Activated effector memory CD4-positive, alpha-beta T cell treated with Interleukin-2 at 50 U/mL for 16 hours (primary cell): ENCODE data around the gene HOXC10.

Source experiments
- DNase-seq: peaks from one replicate; pipeline ENCODE4 v3.0.0-alpha.2; 2020

HOXC10 gene

DNA sequence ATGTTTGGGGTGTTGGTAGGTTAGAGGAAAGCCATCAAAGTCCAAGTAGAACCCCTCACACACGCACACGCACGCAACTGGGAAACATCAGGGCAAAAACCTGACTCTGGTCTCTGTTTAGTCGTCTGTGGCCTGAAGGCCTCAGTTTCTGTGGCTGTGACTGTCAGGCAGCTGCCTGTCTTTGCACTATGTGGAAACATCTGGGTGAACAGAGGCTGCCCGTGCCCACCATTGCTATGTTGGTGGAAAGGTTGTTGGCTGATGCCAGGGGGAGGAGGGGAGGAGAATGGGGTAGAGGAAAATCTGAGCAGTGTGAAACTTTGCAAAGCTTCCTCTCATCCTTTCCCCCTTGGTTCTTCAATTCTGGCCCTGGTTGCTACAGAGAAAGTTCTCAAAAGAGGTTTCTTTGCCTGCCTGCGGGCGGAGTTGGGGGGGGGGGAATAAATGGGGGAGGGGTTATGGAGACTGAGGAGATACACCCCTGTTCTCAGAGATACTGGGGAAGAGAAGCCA lies 7.5 kb downstream of the HOXC10 start:
- DNase-seq, result no peak

DNA sequence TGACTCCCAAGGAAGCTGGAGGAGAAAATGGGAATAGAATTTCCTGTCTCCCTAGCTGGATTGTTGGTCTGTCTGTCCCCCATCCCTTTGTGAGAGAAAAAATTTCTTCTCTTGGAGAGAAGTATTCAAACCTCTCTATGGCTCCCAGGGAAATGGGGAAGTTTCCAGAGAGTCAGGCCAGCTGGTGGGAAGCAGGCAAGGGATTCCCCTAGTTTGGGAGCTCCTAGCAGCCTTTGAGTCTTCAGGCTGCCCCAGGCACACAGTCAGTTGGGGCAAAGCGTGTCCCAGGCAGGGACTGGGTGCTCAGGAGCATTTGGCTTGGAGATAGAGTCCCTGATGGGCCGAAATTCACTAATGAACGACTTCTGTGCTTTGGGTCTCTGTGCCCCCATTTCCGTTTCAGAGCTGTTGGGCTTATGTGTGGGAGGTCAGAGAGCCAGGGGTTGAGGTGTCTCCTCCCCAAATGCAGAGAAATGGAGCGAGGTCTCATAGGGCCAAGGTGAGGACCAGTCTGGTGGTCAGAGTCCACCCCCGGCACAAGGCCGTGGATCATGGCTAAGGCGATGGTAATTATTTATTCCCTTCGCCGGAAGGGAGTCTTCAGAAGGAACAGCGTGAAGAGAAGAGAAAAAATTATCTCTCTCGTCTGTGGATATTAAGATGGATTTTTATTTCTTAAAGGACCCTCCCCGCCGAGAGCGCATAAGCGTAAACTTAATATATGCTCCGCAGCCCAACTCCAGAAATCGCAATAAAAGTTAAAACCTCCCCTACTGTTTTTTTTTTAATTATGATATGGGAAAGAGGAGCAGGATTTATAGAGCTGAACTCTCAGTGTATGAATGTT lies 8.4 kb downstream of the HOXC10 start:
- DNase-seq, result no peak

DNA sequence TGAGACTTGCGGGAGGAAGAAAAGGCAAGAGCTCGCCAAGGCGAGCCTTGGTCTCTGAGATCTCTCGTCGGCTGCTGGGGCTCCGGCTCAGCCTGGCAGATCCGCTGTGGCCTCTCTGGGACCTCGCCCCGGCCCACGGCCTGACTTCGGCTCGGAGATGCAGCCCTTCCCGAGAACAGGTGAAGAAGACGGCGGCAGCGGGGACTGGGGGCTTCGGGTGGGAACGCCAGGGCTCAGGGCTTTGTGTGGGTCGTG lies 9.0 kb downstream of the HOXC10 start:
- DNase-seq, result no peak

DNA sequence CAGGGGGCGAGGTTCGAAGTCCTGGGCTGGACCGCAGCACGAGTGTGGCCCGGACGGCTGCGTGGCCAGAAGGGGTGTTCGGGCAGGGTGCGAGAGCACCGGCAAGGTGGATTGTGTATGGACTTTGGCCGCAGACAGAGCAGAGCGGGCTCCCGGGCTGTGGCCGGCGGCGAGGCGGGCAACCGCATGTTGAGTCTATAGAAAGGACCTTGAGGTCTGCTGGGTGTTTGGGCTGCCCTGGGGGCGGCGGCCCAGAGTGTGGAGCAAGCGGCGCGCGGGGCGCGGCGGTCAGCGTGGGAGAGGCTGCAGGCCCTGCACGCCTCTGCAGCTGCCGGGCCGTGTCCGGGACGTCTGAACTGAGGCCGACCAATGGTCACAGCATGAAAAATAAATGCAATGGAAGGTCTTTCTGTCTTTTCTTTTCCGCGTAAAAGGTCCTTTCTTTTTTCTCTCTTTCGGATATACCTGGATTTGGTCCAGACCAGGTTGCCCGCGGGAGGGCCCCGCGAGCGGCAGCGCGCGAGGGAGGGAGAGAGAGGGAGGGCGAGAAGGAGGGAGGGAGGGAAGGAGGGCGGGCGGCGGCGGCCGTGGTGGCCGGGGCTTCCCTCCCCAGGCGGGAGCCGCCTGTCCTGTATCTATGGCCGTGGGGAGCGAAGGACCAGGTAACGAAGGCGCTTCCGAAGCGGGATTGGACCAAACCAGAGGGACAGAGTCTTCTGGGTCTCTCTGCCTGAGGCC lies 9.5 kb downstream of the HOXC10 start:
- DNase-seq, result no peak

DNA sequence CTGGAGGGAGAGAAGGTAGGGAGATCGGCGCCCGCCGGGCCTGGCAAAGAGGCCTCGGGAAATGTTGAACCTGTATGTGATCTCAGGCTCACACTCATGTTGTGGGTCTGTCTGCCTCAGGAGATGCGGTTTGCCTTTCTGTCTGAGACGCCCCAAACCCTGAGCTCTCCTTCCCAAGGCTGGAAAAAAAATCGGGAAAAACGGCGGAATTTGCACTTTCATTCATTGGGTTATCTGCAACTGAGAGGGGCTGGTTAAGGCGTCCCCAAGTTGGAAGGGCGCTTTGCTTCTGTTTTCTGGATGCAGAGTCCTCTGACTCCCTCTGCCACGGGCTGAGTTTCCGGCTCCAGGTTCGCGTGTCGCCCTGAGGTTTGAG lies 10.0 kb downstream of the HOXC10 start:
- no peak for DNase-seq

DNA sequence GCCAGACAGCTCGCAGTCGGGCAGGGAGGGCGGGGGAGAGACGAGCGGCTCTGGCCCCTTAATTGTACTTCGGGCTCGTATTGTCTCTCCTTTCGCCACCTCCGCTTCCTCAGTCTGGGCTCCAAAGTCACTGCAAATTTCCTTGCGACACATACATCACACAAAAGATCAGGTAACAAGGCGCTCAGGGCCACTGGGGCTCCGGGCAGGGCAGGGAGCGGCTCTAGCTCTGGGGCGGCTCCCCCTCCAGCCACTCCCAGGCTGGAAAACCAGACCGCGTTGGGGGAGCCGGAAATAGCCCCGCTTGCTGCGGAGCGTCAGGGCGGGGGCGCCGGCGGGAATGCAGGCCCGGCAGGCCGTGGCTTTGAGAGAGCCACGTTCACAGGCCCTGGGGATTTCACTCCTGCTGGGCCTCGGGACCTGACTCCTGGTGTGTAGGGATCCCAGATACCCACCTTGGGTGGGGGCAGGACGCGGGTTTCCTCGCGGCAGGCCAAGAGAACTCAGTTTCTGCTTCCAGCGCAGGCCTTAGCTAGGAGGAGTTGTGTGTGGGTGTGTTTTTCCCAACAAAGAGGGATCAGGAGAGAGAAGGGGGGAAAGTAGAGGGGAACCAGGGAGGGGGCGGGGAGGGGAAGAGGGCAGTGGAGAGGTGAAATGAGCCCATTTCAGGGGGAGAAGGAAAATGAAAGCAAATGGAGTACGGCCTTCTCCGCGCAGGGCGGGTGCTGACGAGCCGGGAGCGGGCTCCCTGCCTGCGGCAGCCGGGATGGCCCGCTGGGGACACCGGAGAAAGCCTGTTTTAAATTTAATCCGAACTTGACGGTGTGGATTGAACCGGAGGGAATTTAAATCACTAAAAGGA lies 10.7 kb downstream of the HOXC10 start:
- no peak for DNase-seq

DNA sequence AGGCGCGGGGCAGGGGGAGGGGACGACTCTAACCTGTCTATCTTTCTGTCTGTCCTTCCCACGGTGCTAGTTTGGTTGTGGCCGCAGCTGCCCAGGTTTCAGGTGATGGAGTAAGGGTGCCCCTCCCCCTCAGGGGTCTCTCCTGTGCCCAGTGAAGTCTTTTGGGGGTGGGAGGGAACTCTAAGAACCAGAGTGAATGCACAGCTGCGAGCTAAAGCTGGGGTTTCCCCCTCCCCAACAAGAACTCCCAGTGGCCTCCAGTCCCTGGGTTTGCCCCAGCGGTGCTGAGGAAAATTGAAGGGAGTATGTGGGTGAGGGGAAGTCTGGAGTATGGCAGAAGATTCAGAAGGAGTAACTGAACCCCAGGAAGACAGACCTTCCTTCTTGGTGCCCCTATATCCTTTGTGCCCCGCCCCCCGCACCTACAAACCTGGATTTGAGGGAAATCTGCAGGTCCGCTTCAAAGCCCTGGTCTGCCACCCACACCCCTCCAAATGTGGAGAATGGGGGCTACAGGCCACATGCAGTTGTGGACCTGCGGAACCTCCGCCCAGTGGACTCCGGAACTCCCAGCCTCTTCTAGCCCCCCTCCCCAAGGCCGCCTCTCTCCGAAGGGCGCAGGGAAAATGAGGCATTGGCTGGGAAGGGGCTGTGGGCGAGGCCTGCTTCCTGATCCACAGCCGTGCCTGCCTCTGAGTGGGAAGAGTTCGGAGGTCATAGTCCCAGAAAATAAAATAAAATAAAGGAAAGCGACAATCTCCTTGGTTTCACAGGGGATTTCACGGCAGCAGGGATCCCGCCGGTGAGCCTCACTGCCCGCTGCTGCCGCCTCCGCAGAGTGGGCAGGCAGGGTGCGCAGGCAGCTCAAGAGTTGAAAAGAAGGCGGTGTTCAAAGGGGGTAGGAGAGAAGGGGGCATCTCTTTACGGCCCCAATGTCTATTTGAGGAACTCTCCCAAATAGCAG lies 11.6 kb downstream of the HOXC10 start:
- DNase-seq, result no peak

DNA sequence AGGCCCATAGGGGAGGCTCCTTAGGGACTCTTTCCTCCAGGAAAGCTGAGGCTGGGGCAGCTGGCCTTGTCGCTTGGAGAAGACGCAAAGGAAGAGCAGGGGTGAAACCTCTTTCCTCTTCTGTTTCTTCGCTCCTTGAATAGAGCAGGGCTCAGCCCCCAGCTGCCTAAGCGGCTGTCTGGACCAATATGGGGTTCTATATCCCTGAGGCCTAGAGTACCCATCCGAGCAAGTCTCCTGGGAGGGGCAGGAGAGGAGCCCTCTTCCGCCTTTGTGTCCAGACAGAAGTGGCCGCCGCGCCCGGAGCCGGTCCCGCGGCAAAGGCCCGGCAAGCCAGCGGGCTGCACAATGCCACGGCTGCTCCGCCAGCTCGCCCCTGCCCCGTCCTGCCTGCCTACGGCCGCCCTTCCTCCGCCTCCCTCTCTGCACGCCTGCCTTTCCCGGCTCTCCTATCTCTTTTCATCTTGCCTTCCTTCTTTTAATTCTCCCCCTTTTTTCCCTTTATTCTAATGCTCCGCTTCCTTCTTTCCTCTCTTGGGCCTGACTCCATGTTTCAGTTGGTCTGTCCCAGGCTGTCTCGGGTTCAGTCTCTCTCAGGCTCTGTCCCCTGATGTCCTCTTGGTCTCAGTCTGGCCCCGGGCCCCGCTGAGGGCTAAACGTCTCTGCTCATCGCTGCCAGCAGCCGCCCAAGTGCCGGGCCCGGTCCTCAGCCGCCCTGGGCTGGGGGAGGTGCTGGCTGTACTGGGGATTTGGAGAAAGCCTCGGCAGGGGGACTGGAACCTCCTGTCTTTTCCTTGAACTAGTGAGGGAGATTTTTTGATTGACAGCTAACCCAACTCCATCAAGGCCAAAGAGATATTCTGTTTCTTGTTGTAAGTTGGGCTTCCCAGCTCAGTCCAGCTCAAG lies 12.5 kb downstream of the HOXC10 start:
- DNase-seq, result no peak

DNA sequence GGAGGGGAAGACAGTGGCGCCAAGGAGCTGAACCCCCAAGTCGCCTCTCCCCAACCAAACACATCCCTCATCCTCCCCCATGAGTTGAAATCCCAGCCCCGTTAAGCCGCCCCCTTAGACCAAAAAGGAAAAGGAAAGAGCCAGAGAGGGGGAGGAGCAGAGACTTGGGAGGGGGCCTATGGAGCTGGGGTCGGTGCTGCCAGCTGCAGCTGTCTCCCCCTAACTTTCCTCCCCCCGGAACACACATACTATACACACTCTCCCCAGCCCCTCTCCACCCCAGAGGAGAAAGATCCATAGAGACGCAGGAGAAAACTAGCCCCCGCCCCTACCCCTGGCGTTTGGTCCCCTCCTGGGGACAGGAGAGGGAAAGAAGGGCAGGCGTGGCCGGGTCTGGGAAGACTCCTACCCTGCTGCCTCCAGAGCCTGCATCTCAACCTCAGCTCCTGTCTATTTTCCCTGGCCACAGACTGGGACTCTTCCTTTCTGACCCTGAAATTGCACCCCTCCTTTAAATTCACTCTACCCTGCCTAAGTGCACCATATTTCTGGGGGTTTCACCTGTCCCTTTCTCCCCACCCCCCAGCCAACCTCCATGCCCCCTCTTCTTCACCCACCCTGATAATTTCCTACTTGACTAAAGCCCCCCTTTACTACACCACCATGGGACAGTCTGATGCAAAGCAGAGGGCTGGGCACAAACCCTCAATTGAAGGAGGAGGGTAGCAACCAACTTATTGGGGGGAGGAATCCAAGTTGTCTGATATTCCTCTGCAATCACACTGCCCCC lies 13.4 kb downstream of the HOXC10 start:
- DNase-seq, result no peak

DNA sequence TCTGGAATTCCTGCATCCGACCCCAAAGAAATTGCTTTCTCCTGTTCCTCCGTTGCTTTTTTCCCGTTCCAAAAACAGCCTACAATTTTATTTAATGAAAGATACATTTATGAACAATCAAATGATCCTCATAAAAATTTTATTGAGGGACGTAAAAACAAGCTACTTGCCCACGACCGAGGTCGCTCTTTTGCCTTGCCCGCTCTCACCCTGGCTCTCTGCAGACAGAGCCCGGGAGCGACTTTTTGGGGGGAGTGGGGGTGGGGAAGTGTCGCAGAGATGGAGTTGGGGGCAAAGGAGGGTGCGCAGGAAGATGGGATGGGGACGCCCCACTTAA lies 13.9 kb downstream of the HOXC10 start:
- no peak for DNase-seq

DNA sequence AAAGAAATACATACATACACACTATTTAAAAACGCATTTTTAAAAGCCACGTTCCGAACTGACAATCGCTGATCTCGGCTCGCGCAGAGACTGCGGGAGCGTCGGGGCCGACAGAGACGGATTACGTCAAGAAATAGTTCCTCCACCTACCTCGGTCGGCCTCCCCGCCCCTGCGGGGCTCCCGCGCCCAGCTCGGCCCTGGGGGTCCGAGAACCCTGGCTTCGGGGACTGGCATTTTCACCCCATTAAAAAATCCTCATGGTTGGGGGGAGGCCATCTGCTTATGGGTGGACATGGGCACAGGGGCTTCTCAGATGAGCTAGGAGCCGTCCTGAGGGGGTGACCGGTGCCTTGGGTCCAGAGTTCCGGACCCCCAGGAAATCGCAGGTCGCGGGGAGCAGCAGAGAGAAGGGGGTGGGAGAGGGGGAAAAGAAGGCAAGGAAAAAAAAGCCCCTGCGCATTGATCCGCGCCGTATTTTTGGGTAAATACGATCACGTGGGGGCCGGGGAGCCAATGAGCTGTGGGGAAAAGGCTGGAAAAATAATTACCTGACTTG lies 14.7 kb downstream of the HOXC10 start:
- DNase-seq, result no peak

DNA sequence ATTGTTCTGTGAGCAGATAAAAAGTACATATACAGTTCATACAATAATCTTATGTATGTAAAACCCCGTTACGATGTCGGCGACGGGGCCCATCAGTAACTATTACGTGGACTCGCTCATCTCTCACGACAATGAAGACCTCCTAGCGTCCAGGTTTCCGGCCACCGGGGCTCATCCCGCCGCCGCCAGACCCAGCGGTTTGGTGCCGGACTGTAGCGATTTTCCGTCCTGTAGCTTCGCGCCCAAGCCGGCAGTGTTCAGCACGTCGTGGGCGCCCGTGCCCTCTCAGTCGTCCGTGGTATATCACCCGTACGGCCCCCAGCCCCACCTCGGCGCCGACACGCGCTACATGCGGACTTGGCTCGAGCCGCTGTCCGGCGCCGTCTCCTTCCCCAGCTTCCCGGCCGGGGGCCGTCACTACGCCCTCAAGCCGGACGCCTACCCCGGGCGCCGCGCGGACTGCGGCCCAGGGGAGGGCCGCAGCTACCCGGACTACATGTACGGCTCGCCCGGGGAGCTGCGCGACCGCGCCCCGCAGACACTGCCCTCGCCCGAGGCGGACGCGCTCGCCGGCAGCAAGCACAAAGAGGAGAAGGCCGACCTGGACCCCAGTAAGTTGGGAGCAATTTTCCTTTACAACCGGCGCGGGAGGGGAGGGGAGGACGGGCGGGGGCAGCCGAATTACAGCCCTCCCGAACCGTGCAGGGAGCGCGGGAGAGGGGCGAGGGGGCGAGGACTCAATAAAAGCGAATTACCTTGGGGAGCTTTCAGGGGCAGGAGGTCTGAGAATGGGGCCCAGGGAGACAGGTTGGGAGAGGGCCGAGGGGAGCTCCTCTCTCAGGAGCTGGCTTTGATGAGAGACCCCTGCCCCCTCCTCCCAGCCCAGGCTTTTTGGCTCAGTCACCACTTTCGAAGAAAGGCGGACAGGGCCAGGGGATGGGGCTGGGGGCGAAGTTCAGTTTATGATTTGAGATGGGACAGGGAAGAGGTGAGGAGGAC lies 15.5 kb downstream of the HOXC10 start, which contains the start of gene HOXC9:
Gene HOXC9, plus strand, starts transcription at position 46 of the 999 bp plus-strand sequence. Its CDS starts 28 bp downstream, at position 74.
- no peak for DNase-seq

DNA sequence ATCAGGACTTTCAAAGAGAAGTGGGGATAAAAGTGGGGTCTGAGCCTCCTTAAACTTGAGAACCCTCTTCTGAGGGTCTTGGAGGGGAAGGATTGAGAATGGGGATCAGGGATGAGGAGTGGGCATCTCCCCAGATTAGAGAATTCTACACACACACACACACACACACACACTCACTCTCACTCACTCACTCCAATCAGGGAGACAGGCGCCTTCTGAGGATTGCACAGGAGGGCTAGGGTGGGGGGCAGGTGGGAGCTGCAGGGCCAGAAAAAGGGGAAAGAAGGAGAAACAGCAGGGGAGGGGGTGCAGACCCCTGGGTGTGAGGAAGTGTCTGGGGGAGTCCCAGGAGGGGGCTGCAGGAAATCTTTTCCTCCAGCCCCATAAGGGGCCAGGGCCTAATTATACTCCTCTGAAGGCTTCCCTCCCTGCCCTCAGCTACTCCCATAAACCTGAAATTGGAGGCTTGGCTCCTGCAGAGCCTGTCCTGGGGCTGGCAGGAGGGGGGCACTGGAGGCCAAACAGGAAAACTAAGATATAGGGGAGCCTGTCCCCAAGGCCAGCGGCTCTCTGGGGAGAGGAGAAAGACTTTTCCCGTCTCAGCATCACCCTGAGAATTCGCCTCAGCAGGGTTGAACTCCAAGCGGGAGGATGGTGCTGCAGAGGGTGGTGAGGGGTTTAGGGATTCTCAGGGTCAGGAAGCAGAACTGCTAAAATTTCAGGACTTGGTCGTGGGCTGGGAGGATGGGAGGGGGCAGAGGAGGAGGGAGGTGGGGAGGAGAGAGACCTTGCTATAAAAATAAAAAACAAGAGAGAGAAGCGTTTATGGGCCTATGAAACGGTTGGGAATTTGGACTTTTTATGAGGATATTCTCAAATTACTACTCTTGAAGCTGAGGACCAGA lies 16.6 kb downstream of the HOXC10 start:
- DNase-seq, result no peak

DNA sequence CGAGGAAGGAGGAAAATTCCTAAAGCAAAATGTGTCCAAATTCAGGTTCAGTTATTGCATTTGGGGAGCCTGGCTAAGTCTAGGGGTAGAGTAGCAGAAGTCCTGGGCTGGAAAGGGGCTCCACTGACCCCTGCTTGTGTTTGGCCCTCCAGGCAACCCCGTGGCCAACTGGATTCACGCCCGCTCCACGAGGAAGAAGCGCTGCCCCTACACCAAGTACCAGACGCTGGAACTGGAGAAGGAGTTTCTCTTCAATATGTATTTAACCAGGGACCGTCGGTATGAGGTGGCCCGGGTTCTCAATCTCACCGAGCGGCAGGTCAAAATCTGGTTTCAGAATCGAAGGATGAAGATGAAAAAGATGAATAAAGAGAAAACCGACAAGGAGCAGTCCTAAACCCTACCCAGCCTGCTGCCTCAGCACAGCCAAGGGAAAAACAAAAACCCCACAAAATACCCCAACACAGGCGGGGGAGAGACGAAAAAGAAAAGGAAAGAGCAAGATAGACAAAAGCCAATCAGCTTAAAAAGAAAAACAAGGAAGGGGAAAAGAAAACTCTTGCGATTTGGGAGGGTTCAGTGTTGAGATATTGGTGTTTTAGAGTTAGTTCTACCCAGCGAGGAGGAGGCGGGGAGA lies 17.4 kb downstream of the HOXC10 start:
- no peak for DNase-seq

DNA sequence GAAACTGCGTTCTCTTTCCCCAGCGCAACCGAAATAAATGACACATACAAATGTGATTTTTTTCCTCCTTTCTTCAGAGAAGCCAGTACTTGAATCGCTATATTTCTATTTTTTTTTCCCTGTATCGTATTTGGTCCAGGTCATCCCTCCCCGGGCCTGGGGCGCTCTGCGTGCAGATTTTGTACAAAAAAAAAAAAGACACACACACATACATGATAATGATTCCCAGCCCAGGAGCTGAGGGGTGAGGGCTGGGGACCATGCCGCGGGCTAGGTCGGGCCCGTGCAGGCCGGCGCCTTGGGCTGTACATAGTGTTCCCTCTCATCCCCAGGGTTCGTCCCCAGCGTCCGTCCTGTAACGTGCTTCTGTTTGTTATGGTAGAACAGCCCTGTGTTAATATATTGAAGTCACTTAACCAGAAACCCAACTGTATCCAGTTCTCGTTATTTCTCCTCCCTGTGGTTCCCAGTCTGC lies 18.0 kb downstream of the HOXC10 start:
- no peak for DNase-seq

DNA sequence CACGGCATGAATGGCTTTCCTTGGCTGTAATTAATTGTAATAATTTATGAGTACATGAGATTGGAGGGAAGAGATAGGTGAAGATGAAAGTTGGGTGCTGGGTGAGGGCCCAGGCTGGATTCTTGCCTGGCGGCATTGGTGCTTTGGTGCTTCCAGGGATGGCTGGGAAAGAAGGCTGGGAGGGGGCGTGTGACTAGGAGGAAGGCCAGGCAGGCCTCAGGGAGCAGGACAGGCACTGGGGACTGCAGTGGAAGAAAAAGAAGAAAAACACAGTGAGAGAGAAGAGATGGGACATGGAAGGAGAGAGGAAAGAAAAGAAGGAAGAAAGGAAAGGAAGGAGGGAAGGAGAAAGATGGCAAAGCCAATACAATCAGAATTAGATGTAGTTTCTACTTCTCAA lies 18.7 kb downstream of the HOXC10 start:
- no peak for DNase-seq
